HG03045 (cell line): ENCODE results near the gene PDE9A.

Experiments
- ATAC-seq: cut with Tn5 transposase; IDR thresholded peaks from one replicate; pipeline ENCODE4 v1.9.1; 2021; ENCODE audit warnings: mild to moderate bottlenecking, moderate library complexity; ENCODE audit not compliant: unreplicated experiment

PDE9A gene

DNA sequence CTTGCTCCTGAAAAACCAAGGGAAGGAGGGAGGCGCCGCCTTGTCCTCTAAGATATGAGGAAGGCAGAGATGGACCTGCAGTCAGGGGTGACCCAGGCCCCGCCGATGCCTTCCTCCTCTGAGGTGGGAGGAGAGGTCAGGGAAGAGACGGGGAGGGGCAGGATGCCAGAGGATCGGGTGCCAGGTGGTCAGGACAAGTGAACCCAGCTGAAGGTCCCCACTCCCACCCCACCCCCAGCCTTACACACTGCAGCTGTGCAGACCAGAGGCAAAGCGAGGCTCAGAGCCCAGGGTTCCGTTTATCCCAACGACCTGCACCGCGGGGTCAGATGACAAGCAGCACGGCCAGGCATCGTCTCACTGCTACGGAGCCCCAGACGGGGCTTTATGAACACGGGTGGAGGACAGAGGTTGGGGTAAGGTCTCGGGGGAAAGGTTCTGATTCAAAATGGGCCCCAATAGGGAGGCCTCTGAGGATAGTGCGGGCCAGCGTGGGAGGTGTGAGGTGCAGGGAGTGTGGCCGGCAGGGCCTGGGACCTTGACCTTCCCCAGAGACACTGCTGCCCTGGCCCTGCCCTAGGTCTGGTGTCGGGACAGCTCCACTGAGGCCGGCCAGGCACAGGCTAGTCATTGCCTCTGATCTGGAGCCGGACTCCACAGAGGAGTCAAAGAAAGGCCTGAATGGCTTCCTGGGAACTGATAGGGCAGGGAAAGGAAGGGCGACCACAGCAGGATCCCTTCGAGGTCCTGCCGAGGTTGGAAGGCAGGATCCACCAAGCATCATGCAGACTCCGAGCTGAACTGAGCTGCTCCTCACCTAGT lies 113.5 kb downstream of the PDE9A start:
- ATAC-seq = no peak

GRCh38 chr21:42767561-42767835 lies 114.1 kb downstream of the PDE9A start:
- ATAC-seq = no peak

DNA sequence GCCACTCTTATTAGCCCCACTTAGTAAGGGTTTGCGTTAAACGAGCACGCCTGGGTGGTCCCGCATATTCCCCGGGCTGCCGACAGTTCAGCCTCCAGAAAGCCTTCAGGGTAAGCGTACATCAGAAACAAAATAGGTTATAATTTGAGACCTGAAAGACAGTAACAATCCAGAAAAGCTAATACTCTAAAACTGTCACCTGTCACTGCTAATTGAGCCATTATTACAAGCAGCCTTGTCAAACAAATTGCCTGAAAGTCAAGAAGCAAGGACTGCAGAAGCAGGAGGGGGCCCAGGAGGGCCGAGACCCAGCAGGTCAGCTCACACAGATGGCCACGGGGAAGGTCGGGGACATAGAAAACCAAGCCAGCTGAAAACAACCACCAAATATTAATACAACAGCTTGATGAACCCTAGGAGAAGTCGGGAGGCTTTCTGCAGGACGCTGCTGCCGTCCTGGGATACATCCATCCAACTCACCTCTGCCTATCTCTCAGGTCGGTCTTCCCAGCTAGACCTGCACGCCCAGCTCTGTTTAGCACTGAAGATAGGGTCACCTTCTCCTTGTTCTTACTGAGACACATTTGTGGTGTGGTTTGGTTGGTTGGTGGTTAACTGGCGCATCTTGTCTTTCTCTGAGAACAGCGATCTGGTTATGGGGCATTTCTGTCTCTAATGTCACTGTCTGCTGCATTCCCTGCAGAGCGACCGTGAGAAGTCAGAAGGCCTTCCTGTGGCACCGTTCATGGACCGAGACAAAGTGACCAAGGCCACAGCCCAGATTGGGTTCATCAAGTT lies 115.1 kb downstream of the PDE9A start:
- no peak for ATAC-seq

GRCh38 chr21:42769183-42769819 lies 115.9 kb downstream of the PDE9A start:
- ATAC-seq = no peak

DNA sequence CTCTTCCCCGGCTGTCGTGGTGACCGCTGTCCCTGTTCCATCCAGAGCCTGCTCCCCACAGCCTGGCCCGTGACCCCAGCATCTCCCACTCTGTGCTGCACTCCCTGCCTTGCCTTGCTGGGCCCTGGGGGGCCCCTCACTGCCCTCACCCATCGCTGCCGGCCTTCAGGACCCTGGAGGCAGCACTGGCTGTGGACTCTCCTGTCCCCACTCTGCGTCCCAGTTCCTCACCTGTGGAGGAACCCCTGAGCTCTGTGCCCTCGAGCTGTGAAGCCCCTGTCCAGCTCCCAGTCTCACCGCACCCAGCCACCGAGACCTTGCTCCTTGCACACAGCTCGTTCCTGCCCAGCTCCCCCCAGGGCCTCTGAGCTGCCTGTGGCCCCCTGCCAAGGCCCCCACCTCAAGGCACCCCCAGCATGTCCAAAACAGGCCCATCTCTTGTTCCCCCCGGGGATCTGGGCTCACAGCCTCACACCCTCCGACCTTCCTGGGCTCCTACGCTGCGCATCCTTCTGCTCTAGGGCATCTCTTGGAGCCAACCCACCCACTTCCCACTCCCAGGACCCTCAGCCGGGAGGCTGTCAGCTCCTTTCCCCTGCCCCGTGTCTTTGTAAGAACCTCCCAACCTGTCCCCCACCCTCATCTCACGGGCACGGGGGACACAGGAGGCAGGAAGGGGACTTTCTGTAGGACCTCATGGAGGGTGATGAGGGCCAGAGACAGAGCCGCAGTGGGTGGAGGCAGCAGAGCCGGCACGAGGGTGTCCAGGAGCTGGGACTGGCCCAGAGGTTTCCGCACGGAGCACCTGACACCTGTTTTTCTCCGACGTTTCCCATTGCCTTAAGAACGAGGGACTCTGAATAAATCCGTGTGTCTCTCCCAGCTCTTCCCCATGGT lies 116.6 kb downstream of the PDE9A start:
- no peak for ATAC-seq

DNA sequence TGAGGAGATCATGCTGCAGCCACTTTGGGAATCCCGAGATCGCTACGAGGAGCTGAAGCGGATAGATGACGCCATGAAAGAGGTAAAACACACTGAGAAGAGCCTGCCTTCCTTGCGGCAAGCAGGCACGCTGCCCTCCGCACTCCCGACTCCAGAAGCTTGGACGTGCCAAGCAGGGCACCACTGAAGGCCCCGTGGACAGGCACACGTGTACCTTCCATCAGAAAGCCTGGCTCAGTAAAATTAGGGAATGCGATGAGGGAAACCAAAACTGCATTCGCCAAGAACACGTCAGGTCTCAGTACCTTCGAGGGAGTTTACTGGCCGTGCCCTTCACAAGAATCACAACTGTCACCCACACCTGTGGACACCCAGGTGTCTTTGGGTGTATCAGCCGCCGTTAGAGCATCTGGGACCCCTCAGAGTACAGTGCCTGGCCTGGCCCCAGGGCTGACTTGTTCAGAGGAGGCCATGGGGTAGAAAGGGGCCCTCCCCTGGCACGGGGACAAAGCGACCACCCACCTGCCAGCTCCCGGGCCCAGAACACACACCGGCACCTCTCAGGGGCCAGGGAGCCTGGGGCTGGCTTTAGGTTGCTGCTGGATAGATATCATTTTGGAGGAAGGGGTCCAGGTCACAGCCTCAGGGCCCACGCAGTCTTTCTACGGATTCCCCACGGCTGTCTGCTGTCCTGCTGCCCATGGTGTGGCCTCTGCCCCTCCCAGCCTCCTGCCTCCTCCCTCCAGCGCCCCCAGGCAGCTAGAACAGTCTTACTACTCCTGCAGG lies 117.5 kb downstream of the PDE9A start:
- ATAC-seq = no peak

- ATAC-seq = no peak
These were observed 118.0 kb downstream of the PDE9A start for GRCh38 chr21:42771503-42771805.

DNA sequence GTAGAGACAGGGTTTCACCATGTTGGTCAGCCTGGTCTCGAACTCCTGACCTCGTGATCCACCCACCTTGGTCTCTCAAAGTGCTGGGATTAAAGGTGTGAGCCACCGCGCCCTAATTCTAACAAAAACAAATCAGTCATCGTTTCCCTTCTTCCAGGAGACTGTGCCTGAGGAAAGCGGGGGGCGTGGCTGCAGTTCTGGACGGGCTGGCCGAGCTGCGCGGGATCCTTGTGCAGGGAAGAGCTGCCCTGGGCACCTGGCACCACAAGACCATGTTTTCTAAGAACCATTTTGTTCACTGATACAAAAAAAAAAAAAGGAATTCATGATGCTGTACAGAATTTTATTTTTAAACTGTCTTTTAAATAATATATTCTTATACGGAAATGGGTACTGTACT lies 121.7 kb downstream of the PDE9A start:
- ATAC-seq = no peak

DNA sequence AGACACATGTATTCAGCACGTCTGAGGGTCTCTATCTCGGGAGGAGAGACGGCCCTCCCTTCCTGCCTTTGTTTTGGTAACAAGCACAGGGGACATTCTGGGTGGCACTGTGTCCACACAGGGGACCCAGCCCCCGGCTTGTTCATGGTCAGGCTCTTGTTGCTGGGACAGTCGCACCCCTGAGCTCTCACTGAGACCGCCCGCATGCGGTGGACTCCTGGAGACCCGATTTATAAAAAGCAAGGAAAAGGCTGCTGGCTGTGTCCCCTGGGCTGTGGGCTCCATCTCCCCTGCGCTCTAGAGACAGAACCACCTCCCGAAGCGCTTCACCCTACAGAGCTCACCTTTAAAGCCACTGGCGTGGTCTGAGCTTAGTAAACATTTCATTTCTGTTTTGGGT lies 122.5 kb downstream of the PDE9A start:
- ATAC-seq = no peak

DNA sequence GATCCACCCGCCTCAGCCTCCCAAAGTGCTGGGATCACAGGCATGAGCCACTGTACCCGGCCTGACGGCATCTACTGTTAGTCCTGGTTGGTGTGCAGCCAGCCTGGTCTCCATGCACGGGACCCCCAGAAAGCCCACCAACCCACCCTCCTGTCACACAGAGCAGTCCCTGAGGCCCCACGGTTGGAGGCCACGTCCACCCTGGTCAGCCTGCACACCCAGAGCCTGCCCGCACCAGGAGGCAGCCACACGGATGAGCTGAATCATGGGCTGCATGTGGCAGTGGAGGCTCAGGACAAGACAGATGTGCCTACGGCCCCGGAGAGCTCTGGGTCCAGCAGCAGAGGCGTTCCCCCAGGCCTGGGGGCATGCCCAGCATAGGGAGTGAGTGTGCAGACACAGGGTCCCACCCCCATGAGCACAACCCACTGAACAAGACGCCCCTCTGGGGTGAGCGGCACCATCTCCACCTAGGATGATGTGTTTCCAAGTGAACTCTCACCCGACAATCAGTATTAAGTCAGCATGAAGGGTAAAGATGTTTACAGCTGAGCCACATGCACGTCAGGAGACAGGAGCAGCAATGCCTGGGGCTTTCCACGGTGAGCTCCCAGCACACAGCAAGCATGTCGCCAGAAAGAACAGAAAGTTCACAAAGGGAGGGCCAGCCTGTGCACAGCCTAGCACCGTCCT lies 123.8 kb downstream of the PDE9A start:
- no peak for ATAC-seq

DNA sequence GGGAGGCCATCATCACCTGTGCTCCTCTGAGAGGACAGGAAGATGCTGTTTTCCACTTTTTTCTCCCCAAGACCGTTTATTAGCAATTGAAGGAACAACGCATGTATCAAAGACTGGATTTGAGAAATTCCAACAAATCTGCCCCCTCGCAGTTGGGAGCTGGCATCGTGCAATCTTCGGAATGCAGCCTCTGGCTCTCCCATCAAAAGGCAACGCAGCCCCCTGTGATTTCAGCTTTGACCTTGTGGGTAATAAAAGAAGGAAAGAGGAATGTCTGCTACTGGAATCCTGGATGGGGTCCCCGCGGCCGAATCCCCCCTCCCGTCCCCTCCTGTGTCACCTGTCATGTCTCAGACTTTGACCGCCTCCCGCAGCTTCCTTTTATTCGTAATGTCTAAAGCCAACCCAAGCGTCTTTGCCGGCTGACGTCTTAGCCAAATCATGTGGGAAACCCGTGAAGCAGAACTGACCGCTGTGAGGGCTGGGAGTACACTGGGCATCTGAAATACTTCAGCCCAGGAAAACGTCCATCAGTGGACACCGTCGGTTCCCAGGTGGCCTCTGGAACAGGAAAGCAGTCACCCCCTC lies 124.4 kb downstream of the PDE9A start:
- no peak for ATAC-seq

DNA sequence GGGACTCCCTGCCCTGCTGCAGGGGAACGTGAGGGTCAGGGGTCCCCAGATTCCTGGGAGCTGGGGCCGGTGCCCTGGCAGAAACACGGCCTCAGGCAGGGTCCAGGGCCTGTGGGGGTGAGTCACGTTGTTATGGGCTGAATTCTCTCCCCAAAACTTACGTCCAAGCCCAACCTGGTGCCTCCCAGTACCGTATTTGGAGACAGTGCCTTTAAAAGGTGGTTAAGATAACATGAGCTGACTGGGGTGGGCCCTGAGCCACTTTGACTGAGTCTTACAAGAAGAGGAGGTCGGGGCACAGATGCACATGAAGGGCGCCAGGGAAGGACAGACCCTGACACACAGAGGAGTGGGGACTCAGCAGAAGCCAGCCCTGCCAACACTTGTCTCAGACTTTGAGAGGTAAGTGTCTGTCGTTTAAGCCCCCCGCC lies 126.0 kb downstream of the PDE9A start:
- no peak for ATAC-seq

DNA sequence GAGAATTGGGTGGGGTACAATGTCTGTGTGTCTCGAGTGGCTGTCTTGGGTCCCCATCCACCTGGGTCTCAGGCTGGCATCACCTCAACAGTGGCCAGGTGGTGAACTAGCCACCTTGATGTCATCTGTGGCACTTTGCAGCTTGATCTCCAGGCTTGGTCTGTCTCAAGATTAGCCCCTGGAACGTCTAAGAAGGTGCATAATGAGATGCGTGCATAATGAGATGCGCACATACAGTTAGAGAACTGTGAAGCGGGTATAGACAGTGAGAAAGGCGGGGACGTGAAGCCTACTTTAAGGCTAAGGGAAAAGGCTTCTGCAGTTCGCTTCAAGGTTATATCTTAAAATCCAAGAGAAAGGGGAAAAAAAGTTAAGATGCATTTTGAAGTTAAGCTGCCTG lies 127.2 kb downstream of the PDE9A start:
- ATAC-seq = no peak

- ATAC-seq = no peak
These were observed 127.9 kb downstream of the PDE9A start for GRCh38 chr21:42781150-42781970.

- ATAC-seq = no peak
These were observed 128.7 kb downstream of the PDE9A start for GRCh38 chr21:42781971-42782722.

DNA sequence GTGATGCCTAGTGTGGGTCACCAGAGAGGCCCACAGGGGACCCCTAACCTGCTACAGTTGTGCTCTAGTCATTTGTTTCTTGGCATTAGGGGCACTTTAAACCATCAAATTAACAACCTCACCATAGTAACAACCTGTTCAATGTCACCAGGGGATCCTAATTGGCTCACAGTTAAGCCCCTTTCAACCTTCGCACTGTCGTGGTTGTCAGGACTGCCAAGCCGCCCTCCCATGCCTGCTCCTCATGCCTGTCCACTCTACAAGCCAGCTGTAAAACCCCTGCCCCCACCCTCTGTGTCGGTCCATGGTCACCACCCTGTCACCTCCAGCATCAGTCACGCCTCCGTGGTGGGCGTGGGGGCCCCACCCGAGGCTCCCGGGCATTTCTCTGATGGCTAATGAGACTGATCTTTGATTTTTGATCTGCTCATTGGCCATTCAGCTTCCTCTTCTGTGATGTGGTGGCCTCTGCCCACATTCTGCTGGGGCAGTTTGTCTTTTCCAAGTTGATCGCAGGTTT lies 129.4 kb downstream of the PDE9A start:
- ATAC-seq = no peak

- ATAC-seq = no peak
These were observed 130.9 kb downstream of the PDE9A start for GRCh38 chr21:42784276-42784675.
